HG02678 (cell line): ENCODE data around the gene CCM2.
A peak's percentile ranks its signal among the peaks of the same experiment; 100 is the strongest.

Experiments used
- ATAC-seq: cut with Tn5 transposase; IDR thresholded peaks from one replicate; pipeline ENCODE4 v1.9.1; 2021; ENCODE audit warnings: mild to moderate bottlenecking, moderate library complexity; ENCODE audit not compliant: unreplicated experiment

Gene CCM2

DNA sequence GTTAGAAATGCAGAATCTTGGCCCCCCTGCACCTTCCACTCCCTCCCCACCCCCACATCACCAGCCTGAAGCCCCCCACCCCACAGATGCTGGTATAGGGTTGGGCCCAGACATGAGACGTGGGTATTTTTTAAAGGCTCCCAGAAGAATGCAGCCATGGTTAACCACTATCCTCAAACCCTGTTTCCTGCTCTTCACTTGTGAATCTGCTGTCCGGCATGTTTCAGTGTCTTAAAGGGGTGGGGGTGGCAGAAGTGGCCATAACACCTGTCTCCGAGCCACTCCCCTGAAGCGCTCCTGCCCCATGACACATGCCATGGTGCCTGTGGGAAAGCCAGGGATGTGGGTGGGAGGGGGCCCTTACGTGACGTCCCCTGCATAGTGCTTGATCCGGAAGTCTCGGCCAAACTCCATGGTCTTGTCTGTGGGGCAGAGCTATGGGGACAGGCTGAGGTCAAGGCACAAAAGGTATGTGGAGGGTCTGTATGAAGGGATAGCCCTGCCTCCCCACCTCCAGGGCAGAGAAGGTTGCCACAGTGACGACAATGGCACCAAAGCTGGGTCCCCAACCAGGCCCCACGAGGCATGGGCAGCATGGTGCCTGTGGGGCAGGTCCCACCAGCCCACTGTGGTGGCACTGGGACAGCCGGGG is 30.8 kb upstream of the CCM2 start:
- ATAC-seq: no peak

DNA sequence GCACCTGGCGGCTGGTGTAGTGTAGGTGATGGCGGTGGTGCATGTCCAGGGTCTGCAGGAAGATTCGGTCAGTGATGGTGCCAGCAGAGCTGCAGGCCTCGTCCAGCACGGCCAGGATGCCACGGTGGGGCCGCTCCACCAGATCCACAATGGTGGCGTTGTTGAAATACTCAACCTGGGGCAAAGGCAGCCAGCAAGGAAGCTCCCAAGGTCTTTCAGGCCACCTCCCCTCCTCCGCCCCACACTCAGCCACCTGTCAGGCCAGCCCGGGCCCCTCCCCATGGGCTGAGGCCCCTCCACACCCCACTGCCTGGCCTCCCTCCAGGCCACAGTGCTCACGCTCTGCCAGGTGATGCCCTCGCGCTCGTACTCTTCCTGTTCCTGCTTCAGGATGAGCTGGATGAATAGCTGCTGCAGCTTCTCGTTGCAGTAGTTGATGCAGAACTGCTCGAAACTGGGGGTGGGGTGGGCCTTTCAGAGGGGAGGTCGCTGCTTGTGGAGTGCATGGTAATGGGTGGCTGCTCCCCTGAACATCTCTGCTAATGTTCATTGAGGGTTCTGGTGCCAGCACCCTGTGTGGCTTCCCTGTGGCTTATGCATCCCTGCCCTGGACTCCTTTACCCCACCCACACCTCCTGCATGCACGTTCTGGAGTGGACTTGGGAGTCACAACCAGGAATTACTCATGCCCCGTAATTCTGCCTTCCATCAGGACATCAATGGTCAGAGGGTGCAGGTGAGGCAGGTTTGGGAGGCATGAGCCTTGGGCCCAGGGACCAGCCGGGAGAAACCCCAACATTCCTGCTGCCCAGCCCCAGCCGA is 30.1 kb upstream of the CCM2 start:
- no peak for ATAC-seq

DNA sequence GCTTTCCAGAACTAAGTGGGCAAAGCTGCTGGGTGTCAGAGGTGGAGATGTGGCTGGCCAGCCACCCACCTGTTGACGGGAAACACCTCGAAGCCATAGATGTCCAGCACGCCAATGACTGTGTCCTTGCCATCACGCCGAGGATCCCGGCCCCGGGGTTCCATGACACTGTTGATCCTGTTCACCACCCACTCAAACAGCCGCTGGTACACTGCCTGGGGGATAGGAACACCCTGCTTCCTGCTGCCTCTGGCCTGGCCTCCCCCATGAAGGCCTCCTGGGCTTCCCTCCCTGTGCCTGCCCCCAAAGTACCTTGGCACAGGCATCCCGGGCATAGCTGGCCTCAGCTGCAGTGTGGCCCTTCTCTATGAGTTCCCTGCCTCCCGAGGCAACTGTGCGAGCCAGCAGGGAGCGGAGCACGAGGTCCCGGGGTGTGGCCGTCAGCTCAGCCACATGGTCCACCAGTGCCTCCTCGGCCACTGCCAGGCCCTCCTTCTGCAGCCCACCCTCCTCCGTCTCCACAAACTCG is 29.4 kb upstream of the CCM2 start:
- no peak for ATAC-seq

DNA sequence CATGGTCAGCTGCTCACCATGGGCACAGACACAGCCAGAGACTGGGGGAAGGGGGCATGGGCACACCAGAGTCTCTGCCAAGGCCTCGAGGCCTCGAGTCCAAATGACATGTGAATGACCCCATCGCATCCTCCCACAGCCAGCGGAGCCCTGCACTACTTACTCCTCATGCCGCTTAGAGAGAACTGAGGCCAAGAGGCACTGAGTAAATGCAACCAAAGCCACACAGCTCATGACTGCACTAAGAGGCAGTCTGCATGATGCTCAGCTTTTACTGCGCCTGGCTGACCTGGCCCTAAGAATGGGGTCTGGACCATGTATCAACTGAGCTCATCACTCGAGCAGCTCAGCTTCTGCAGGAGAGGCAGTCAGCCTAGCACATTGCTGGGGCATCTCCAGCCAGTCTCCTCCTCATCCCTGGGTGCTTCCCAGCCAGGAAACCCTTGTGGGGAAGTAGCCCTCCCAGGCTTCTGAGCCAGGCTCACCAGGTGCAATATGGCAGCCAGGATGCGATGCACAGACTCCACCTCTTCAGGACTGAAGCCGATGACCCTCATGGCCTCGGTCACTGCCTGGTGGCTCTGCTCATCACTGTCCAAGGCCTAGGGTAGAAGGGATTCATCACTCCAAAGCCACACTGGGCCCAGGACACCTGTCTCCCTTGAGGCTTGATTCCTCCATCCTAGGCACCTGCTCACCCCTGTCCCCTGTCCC is 28.7 kb upstream of the CCM2 start:
- ATAC-seq: no peak

DNA sequence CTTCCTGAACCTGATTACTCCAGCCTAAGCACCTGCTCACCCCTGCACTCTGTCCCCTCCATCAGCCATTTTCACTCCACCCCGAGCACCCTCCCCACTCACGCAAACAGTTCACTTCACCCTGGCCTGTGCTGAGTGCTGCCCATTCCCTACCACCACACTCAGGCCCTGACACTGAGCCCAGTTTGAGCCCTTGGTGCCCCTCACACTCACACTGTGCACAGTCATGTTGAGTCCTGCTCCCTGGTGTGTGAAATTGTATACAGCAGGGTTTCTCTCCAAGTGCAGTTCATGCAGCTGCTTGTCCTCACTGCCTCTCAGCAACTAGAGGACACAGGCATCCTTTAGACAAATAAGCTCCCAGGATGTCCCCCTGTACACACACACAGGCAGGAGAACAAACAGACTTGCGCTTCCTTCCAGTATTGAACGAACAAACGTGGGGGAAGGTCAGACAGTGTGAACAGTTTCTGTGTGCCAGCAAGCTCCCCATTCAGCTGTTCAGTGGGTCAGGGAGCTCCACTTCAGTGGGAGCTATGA is 28.0 kb upstream of the CCM2 start:
- ATAC-seq: no peak

DNA sequence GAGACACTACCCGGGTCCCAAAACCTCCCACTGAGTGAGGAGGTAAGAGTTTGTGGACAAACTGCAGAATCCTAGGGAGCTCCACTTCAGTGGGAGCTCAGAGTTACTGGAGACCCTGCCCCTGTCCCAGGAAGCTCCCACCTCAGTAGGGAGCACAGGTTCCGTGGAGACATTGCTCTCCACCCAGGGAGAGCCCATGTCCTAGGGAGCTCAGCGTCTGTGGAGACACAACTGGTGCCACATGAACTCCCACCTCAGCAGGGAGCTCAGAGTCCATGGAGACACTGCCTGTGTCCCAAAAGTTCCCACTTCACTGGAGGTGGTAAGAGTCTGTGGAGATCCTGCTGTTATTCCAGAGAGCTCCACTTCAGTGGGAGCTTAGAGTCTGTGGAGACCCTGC is 27.4 kb upstream of the CCM2 start:
- no peak for ATAC-seq

DNA sequence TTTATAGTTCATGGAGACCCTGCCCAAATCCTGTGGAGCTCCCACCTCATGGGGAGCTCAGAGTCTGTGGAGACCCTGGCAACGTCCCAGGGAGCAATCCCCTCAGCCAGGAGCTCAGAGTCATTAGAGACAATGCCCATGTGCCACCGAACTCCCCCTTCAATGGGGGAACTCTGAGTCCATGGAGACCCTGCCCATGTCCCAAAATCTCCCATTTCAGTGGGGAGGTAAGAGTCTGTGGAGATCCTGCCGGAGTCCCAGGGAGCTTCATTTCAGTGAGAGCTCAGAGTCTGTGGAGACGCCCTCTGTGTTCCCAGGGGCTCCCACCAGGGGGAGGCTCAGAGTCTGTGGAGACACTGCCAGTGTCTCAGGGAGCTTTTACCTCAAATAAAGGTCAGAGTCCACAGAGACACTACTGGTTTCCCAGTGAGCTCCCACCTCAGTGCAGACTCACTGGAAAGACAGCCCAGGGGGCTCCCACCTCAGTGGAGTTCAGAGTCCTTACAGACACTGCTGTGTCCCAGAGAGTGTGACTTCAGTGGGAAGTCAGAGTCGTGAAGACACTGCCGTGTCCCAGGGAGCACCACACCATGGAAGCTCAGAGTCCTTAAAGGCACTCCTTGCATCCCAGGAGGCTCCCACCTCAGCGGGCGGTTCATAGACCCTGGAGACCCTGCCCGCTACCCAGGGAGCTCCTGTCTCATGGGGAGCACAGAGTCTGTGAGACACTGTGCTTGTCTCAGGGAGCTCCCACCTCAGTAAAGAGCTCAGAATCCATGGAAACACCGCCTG is 26.2 kb upstream of the CCM2 start:
- ATAC-seq: no peak

DNA sequence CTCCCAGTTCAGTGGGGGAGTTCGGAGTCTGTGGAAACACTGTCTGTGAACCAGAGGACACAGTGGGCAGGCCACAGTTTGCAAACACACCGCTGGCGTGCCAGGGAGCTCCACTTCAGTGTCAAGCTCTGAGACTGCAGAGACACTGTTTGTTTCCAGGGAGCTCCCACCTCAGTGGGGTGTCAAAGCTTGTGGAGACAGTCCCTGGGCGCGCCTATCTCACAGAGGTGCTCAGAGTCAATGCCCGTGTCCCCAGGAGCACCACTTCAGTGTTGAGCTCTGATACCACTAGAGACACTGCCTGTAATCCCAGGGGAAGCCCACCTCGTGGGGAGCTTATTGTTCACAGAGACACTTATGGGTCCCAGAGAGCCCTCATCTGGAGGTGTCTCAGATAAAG is 25.5 kb upstream of the CCM2 start:
- no peak for ATAC-seq

DNA sequence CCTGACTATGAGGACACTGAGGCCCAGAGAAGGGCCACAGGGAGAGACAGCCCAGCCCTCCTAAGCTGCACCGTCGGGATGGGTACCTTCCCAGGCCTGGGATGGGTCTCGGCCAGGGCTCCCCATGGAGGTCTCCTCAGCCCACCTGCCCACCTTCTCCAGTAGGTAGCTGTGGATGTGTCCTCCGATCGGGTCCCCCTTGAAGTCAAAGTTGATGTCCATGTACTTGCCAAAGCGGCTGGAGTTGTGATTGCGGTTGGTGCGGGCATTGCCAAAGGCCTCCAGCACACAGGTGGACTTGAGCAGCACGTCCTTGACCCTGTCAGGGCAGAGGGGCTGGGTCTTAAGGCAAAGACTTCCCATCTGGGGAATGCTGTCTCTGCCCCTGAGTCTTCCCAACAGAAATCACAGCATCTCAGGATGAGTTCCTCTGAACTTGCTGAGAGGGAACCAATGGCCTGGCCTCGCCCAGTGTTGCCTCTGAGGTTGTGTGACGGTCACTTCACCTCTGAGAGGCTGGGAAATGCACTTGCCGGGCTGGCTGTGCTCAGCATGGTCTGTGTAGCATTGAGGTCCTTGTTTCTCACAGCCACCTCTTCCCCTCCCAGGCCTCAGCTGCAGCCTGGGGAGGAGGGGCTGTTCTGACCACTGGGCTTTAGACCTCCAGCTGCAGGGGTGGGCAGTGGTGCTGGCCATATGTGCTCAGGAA is 24.5 kb upstream of the CCM2 start:
- ATAC-seq: no peak

DNA sequence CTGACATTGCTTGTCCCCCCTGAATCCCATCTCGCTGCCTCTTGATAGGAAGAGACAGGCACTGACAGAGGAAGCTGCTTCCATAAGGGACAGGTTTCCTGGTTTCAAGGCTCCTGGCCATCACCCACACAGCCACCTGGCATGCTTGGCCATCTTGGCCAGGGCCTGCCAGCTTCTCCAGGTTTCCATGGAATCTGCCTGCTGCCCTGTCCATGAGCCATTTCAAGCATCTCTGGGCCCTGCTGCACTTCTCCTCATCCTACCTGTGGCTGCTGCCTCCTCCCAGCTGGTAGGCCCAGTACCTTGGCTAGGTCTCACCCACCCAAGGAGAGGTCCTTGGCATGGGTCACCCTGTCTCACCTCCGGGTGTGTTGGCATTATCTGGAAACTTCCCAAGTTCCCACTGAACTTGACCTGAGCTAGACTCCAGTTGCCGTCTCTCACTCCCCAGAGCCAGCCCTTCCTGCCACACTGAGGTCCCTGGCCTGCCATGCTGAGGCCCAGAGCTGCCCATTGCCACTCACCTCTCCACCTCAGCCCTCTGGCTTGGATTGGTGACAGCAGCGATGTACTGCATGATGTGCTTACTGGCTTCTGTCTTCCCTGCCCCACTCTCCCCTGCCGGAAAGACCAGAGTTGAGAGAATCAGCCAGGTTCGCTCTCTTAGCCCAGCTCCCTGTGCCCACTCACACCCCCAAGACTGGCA is 23.8 kb upstream of the CCM2 start:
- no peak for ATAC-seq

DNA sequence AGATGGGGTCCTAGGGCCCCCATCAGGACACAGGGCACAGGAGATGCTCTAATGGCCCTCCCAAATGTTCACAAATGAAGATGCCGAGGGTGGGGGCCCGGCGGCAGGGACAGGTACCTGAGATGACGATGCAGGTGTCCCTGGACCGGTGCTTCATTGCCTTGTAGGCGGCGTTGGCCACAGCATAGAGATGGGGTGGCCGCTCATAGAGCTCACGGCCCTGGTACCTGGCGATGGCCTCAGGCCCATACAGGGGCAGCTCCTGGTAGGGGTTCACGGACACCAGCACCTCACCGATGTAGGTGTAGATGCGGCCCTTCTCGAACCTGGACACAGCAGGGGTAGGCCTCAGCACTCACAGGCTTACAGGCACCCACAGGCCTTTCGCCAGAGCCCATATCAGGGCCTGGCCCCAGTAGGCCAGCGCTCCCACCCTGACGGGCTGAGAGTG is 23.2 kb upstream of the CCM2 start:
- no peak for ATAC-seq

DNA sequence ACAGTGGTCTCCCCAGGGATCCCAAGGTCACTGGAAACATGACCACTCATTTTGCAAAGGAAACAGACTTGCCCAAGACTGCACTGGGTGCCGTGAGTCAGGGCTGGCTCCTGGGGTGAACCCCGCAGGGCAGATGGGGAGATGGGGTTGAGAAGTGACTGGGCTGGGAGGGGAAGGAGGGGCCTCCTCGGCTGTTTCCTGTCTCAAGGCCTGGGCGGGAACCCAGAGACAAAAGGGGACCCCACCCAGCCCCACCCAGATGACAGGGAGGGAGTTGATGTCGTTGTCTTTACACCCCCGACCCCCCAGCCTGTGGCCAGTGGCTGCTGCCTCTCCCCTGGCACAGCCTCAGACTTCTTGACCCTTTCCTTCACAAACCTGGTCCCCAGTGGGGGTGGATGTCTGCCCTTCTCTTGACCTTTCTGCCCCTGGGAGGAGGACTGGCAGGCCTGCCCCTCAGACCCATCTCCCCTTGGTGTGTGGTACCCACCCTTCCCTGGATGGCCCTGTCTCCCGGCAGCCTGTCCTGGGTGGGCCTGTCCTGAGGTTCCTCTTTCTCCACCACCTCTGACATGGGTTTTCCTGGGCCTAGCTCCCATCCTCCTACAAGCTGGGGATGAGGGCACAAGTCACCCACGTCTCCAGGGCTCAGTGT is 22.6 kb upstream of the CCM2 start:
- no peak for ATAC-seq

DNA sequence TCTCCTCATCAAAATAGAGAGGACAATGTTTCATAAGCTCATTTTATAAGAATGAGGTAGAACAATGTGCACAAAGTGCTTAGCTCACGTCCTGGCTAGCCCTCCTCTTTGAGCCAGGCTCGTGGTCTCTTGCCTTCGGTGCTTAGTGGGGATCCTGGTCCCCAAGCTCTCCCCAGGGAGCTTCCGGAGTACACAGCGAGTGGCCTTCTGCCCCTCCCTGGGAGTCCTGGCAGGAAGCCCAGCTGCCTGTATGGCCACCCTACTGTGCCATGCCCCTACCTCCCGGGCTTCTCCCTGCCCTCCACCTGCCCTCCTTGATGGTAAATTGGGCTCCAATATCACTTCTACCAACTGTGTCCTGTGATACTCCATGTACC is 22.1 kb upstream of the CCM2 start:
- no peak for ATAC-seq

DNA sequence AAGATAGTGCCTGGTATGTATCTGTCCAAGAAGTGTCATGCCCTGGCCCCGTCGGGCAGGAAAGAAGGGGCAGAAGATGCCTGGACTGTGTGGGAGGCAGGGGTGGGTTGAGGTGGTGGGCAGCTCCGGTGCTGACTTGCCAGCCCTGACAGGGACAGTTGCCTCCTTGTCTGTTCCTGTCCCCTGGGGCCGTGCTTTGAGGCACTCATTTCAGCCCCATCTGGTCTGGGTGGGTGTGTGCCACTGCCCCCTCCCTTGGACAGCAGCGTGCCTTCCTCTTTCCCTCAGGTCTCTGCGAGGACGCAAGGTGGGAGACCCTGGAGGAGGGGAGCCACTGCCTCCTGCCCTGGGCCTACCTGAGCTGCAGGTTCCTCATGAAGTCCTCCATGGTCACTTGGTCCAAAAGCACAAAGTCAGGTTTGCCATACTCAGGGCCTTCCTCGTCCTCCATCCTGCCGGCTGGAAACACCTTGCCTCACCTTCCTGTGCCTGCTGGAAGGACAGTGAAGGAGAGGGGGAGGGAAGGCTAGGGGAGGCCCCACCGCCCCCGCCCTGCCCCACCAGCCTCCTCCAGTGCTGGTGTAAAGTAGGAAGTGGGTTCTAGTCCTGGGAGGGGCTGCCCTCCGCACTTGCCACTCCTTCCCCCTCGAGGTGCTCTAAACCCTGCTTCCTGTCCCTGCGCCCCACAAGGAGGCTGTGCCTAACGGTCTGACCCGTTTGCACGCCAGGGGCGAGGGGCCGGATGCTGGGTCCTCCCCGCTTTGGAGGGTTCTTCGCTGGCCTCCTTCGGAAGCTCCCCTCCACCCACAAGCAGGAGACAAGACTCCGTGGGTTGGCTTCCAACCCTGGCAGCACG is 21.3 kb upstream of the CCM2 start, which contains the start of gene MYO1G:
TSS of gene MYO1G (minus strand) at position 505 of the 856 bp plus-strand sequence. CDS start at position 451, 54 bp downstream.
- ATAC-seq: peak; percentile 61

DNA sequence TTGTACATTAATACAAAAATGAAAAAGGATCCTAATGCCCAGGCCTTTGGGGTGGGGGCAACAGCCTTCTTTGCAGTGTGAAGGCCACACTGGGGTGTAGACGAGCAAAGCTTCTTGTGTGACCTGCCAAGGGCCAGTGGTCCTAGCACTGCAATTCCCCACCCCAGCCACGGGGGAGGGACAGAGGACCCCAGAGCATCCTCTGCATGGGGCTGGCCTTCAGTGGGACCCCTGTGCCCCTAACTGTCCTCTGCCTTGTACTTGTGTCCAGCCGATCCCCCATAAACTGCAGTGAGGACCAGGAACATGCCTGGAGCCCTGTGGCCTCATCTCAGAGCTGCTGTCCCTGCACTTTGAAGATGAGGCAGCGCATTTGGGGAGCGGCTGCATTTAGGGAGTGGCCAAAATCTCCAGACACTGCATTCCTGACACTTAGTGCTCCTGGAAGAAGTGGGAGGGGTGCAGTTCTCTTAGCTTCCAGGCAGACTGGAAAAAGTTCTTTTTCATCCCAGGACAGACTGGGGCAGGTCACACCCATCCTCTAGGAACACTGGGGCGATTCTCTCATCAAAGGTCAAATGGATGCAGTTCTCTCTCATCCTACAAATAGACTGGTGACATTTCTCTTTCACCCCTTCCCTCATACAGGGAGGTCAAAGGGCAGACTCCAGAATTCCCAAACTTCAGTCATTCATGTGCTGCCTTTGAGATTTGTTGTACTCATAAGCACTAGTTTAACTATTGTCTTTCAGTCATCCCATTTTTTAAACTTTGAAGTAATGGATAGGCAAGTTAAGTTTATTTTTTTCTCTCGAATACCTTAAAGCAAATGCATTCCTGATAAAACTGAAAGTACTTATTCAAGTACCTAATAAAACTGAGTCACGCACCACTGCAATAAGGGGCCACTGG is 20.3 kb upstream of the CCM2 start:
- ATAC-seq: no peak

DNA sequence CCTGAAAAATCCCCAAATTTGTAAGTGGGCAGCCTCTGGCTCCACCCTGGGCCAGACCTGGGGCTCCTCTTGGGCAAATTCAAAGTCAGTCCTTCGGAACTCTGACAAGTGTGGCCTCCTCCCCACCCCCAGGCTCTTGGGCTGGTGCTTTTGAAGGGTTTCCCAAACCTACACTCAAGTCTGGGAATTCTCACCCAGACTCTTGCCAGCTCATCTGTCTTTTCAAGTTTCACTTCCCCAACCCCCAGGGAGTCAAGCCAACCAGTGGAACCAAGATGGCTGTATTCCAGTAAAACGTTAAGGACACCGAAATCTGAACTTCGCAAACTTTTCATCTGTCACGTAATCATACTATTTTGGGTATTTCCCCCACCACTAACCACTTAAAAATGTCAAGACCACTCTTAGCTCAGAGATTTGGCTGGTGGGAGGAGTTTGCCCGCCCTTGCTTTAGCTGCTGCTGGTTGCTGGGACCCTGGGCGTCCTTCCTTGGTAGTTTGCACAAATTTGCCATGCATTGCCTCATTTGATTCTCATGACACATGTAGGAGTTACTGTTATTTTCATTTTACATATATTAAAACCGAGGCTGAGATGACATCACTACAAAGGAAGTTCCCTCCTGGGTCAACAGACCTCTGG is 19.5 kb upstream of the CCM2 start:
- peak; percentile 37 for ATAC-seq
